SH-SY5Y (cell line): ENCODE results near the gene TNFRSF1A.

Experiments used
- GATA2 ChIP-seq: IDR thresholded peaks from 2 replicates; pipeline ENCODE4 v1.6.1; 2011; ENCODE audit warnings: mild to moderate bottlenecking, low read depth, low read length
- GATA3 ChIP-seq: IDR thresholded peaks from 2 replicates; pipeline ENCODE4 v1.6.1; 2011; ENCODE audit warnings: low read depth, mild to moderate bottlenecking, low read length, moderate library complexity

GRCh38 chr12:6352193-6353173 is 10.6 kb upstream of the TNFRSF1A start:
- TF ChIP-seq GATA2 (no peak), GATA3 (no peak)
